ENCODE measurements around the gene CYP4A22. TPM values are rescaled to one million over a fixed set of nuclear protein-coding genes. Genes with fewer than 3 reads are reported as not detected.

CYP4A22 gene
- total RNA-seq, 2 experiments from 2014 or later = not detected

DNA sequence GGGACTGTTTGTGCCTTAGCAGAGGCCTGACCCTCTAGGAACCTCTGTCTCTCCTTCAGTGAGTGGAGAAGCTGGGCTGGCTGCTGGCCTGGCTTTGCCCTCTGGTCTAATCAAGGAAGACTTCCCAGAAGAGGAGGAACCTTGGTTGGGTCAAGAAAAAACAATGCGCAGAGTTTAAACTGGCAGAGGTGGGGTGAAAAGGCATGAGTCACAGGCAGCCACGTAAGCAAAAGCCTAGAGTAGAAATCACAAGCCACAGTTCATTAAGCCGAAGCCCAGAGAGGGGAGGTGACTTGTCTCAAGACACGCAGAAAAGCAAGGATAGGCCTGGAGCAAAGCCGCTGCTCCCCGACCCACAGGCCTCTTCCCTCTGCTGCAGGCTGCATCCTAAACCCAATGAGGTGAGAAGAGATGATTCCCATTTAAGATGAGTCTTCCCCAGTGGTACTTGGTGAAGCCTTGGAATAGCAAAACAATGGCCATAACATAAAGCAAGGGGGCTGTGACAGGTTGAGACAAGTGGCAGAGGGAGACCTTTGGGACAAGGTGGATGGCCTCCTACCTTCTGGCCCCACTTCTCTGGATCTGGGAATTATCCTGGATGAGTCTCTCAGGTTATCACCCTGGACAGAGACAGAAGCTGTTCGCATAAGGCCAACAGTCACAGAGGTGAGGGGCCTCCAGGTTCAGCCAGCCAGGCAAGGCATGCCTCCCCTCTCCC is 44.9 kb downstream of the CYP4A22 start:
- peaks cover 8% of the 10 kb centered on the region for H3K4me1 Mint-ChIP-seq (ENCODE audit: low read depth)
- DNase-seq = no peak
- no peak overlapping the region for H3K4me3 Mint-ChIP-seq
- no peaks in the 10 kb centered on the region for H3K9me3 Mint-ChIP-seq
- intact Hi-C loops (cut with micrococcal nuclease) = no loop called here
- H3K27me3 Mint-ChIP-seq (ENCODE audit: low read depth) = peaks cover 26% of the 10 kb centered on the region
- H3K36me3 Mint-ChIP-seq (ENCODE audit: low read depth) = no peaks in the 10 kb centered on the region
- no peak overlapping the region for H3K27ac Mint-ChIP-seq
- CTCF ChIA-PET = interaction anchor here (3.6 kb wide), 1 partner anchor 12 kb away, joined by 21 read pairs; no protein-coding TSS in a partner anchor

GRCh38 chr1:47182676-47183235 is 45.5 kb downstream of the CYP4A22 start:
- H3K36me3 Mint-ChIP-seq (ENCODE audit: low read depth) = no peaks in the 10 kb centered on the region
- no peak for DNase-seq
- intact Hi-C loops (cut with micrococcal nuclease) = no loop called here
- H3K4me1 Mint-ChIP-seq (ENCODE audit: low read depth) = peaks cover 8% of the 10 kb centered on the region
- H3K27ac Mint-ChIP-seq = no peak overlapping the region
- CTCF ChIA-PET = interaction anchor here (0.6 to 3.6 kb wide), 2 partner anchors 11 to 156 kb away, joined by 5 to 21 read pairs; no protein-coding TSS in a partner anchor
- no peak overlapping the region for H3K4me3 Mint-ChIP-seq
- no peaks in the 10 kb centered on the region for H3K9me3 Mint-ChIP-seq
- peaks cover 26% of the 10 kb centered on the region for H3K27me3 Mint-ChIP-seq (ENCODE audit: low read depth)

DNA sequence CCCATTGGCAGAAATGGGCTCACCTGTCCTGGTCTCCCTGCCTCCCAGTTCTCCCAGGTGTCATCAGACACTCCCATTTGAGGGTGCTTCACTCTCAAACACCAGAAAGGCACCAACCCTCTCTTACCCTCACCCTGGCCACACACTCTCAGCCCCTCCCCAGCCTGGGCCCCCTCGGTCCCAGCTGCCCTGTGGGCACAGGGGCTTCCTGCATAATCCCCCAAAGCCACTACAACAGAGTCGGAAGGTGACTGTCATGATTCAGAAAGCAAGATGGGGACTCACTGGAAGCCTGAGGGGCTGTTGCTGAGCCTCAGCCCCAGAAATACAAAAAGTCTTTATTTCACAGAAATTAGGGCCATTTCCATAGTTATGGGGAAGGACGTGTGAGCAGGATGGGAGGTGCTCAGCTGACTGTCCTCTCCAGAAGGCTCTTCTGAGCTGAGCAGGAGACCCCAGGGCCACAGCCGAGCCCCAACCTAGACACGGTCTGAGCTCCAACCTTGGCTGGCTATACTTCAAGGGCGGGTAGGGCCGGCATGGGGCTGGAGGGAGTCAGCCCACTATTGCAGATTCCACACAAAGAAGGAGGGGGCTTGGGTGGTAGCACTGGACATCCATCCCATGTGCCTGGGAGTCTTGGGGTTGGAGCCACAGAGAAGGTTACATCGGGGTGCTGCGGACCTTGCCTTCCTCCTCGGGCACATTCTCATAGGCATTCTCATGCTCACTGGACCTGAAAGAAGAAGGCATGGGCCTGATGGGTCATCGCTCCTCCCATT is 46.3 kb downstream of the CYP4A22 start:
- no peaks in the 10 kb centered on the region for H3K9me3 Mint-ChIP-seq
- no peak overlapping the region for H3K27ac Mint-ChIP-seq

GRCh38 chr1:47184090-47184821 is 47.0 kb downstream of the CYP4A22 start:
- intact Hi-C loops (cut with micrococcal nuclease) = no loop called here
- DNase-seq = no peak

More for the DNA sequence above, 46.3 kb downstream of the CYP4A22 start:
- H3K36me3 Mint-ChIP-seq (ENCODE audit: low read depth) = no peaks in the 10 kb centered on the region
- H3K4me1 Mint-ChIP-seq (ENCODE audit: low read depth) = peaks cover 8% of the 10 kb centered on the region
- DNase-seq = no peak
- CTCF ChIA-PET = interaction anchor here (0.6 to 3.6 kb wide), 6 partner anchors 10 to 253 kb away, joined by 3 to 21 read pairs (median 4); no protein-coding TSS in a partner anchor
- intact Hi-C loops (cut with micrococcal nuclease) = no loop called here
- H3K4me3 Mint-ChIP-seq = no peak overlapping the region
- H3K27me3 Mint-ChIP-seq (ENCODE audit: low read depth) = peaks cover 25% of the 10 kb centered on the region

DNA sequence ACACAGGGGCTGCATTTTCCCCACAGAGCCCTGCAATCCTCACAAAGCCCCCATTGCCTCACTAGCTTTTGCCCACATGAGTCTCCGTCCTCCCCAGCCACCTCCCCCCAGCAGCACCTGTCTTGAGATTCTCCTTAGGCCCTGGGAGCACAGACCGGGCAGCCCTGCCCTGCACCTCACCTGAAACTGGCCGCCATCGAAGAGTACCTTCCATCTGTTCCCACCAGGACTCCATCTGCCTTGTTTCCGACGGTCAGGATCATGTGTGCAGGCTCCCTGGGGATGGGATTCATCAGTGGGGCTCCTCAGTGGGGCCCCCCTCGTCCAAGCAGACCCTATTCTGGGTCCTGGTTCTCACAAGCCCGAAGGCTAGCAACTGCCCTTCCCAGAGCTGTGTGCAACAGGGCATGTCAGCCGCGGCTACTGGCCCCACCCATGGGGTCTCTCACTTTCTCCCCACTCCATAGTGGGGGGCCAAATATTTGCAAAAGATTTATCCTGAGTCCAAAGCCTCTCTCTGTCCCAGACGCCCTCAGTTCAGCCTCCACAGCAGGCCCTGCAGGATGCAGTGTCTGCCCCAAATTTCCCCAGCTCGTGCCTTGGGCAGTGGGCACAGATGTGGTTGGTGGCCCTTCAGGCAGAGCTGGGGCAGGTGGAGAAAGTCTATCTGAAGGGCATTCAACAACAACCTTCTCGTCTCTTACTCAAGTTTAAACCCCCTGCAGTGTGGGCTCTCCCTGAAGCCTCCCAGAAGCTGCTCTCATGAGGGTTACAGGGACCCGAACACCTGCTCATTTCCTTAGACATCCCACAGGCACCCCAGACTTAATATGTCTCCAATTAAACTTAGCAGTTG is 47.8 kb downstream of the CYP4A22 start:
- no peak overlapping the region for H3K27ac Mint-ChIP-seq
- peaks cover 16% of the 10 kb centered on the region for H3K27me3 Mint-ChIP-seq (ENCODE audit: low read depth)
- no peaks in the 10 kb centered on the region for H3K4me1 Mint-ChIP-seq (ENCODE audit: low read depth)

More at GRCh38 chr1:47184090-47184821, 47.0 kb downstream of the CYP4A22 start:
- Mint-ChIP-seq H3K4me3 (no peak overlapping the region), H3K9me3 (no peaks in the 10 kb centered on the region), H3K4me1 (ENCODE audit: low read depth) (peaks cover 5% of the 10 kb centered on the region), H3K27ac (no peak overlapping the region), H3K36me3 (ENCODE audit: low read depth) (no peaks in the 10 kb centered on the region), H3K27me3 (ENCODE audit: low read depth) (peaks cover 21% of the 10 kb centered on the region)
- CTCF ChIA-PET = interaction anchor here (0.6 to 3.6 kb wide), 5 partner anchors 9 to 253 kb away, joined by 3 to 21 read pairs (median 4); no protein-coding TSS in a partner anchor

DNA sequence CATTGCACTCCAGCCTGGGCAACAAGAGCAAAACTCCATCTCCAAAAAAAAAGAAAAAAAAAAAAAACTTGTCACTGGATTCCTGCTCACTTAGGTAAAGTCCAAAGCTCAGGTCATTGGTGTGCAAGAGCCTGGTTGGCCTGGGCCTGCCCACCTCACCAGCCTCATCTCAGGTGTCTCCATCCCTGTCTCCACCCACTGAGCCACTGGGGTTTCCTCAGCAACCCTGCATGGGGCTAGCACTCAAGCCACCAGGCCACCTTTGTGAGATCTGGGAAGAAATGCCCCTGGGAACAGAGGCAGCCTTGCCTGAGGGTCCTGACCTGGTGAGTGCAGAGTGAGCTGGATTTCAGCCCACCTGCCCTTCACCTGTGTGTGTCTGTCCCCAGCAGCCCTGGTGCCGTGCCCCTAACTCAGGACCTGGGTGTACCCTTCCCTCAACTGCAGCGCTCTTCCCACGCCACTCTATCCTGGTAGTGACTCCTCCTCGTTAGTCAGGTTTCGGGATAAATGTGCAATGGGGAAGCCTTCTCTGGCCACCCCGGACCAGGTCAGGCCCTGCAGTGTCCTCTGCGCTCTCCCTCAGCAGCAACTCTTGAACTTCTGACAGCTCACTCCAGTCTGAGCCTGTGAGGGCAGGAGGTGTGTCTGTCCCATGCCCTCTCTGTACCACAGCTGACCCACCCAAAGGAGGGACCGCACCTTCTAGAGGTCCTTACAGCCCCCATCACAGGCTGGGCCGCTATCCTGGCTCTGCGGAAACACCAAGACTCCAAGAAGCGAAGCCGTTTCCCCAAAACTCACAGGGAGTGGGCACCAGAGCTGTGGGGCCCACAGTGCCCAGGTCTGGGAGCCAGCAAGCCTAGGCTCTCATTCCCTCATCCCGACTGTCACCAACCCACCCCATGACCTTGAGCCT is 49.3 kb downstream of the CYP4A22 start:
- Mint-ChIP-seq H3K27me3 (ENCODE audit: low read depth) (peaks cover 3% of the 10 kb centered on the region), H3K36me3 (ENCODE audit: low read depth) (no peaks in the 10 kb centered on the region), H3K27ac (no peak overlapping the region), H3K9me3 (no peaks in the 10 kb centered on the region), H3K4me3 (no peak overlapping the region), H3K4me1 (ENCODE audit: low read depth) (no peaks in the 10 kb centered on the region)
- DNase-seq = no peak
- intact Hi-C loops (cut with micrococcal nuclease) = no loop called here
- CTCF ChIA-PET = interaction anchor here (1.8 kb wide), 1 partner anchor 8 kb away, joined by 12 read pairs; no protein-coding TSS in a partner anchor

More for the DNA sequence above, 47.8 kb downstream of the CYP4A22 start:
- no peaks in the 10 kb centered on the region for H3K9me3 Mint-ChIP-seq
- intact Hi-C loops (cut with micrococcal nuclease) = no loop called here
- no peak overlapping the region for H3K4me3 Mint-ChIP-seq
- CTCF ChIA-PET = interaction anchor here (1.1 to 3.6 kb wide), 3 partner anchors 9 to 252 kb away, joined by 3 to 21 read pairs (median 4); no protein-coding TSS in a partner anchor
- H3K36me3 Mint-ChIP-seq (ENCODE audit: low read depth) = no peaks in the 10 kb centered on the region
- DNase-seq = no peak

GRCh38 chr1:47187231-47187925 is 50.1 kb downstream of the CYP4A22 start:
- no peaks in the 10 kb centered on the region for H3K9me3 Mint-ChIP-seq
- intact Hi-C loops (cut with micrococcal nuclease) = no loop called here
- H3K36me3 Mint-ChIP-seq (ENCODE audit: low read depth) = no peaks in the 10 kb centered on the region
- no peak for DNase-seq
- H3K4me1 Mint-ChIP-seq (ENCODE audit: low read depth) = no peaks in the 10 kb centered on the region
- CTCF ChIA-PET = interaction anchor here (1.0 to 1.8 kb wide), 2 partner anchors 9 to 539 kb away, joined by 4 to 12 read pairs; no protein-coding TSS in a partner anchor
- H3K4me3 Mint-ChIP-seq = no peak overlapping the region
- H3K27ac Mint-ChIP-seq = no peak overlapping the region
- H3K27me3 Mint-ChIP-seq (ENCODE audit: low read depth) = peaks cover 2% of the 10 kb centered on the region

- Mint-ChIP-seq H3K4me3 (no peak overlapping the region), H3K9me3 (no peaks in the 10 kb centered on the region), H3K36me3 (ENCODE audit: low read depth) (no peaks in the 10 kb centered on the region), H3K27ac (no peak overlapping the region), H3K27me3 (ENCODE audit: low read depth) (peaks cover 2% of the 10 kb centered on the region), H3K4me1 (ENCODE audit: low read depth) (no peaks in the 10 kb centered on the region)
- CTCF ChIA-PET = interaction anchor here (0.6 to 1.8 kb wide), 5 partner anchors 10 to 538 kb away, joined by 3 to 12 read pairs (median 4); no protein-coding TSS in a partner anchor
- intact Hi-C loops (cut with micrococcal nuclease) = no loop called here
- no peak for DNase-seq
These were observed 50.6 kb downstream of the CYP4A22 start for GRCh38 chr1:47187926-47188250.

DNA sequence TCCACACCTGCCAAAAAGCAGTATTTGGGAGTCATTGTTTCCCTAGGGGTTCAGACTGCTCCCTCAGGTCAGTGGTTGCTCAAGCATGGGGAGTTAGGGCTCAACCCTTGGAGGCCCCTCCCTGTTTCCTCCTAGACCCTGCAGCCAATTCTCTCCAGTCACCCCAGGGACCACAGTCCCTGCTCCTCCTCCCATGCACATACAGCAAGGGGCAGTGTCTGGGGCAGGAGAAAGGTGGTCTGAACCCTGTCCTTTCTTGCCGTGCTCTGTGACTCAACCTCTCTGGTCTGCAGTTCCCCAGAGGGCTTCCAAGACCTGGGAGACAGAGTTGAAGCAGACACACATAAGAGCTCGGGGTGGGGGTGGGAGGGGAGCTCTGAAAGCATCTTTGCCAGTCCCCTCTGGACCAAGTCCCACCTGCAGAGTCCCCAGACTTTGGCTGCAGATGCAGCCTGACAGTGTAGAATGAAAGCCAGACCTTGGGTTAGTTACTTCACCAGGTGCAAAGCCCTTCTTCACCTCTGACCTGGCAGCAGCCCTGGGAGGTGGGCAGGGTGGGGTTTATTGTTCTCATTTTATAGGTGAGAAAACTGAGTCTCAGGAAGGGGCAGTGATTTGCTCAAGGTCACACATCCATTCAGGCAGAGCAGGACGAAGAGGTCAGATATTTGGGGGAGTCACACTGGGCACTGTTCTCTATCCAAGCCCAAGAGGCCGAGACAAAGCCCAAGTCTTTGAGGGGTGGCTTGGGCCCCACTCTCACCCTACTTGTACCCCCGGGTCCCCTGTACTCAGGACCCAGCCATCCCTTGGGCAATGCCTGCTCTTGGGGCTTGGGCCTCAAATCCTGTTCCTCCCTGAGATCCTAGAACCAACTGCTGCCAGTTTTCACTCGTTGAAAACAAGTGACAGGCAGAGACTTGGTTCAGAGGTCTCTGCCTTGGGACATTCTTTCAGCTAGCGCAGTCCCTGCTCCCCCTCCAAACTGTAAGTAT is 51.8 kb downstream of the CYP4A22 start:
- CTCF ChIA-PET = interaction anchor here (0.7 to 1.8 kb wide), 6 partner anchors 10 to 522 kb away, joined by 3 to 12 read pairs (median 5); no protein-coding TSS in a partner anchor
- H3K27me3 Mint-ChIP-seq (ENCODE audit: low read depth) = no peaks in the 10 kb centered on the region
- H3K4me1 Mint-ChIP-seq (ENCODE audit: low read depth) = no peaks in the 10 kb centered on the region
- no peaks in the 10 kb centered on the region for H3K36me3 Mint-ChIP-seq (ENCODE audit: low read depth)
- H3K27ac Mint-ChIP-seq = no peak overlapping the region
- intact Hi-C loops (cut with micrococcal nuclease) = no loop called here
- H3K9me3 Mint-ChIP-seq = no peaks in the 10 kb centered on the region
- no peak overlapping the region for H3K4me3 Mint-ChIP-seq
- DNase-seq = no peak

All from activated naive CD4-positive, alpha-beta T cell treated with anti-CD3 and anti-CD28 coated beads for 36 hours (primary cell).